ENCODE measurements around the gene DNAJC7. TPM values are rescaled to one million over a fixed set of nuclear protein-coding genes. Genes with fewer than 3 reads are reported as not detected.
A peak's percentile ranks its signal among the peaks of the same experiment; 100 is the strongest.

DNAJC7 gene
- total RNA-seq, 1 donor from 2014 or later: 124 TPM

GRCh38 chr17:41930009-41930832 lies 87.0 kb downstream of the DNAJC7 start, which contains the start of gene ODAD4:
Gene ODAD4 (plus strand): TSS chr17:41930617. CDS start chr17:41930724, 107 bp downstream.
- peaks cover 5% of the 10 kb centered on the region for H3K9me3 Mint-ChIP-seq (ENCODE audit: unreplicated experiment)
- DNase-seq: peak; percentile 97
- H3K4me1 Mint-ChIP-seq (ENCODE audit: low read depth, unreplicated experiment): peaks cover 12% of the 10 kb centered on the region
- peak within 1 kb of the TSS; percentile 93 for H3K27ac Mint-ChIP-seq (ENCODE audit: unreplicated experiment)
- peak within 1 kb of the TSS; percentile 100 for H3K4me3 Mint-ChIP-seq (ENCODE audit: unreplicated experiment)
- H3K36me3 Mint-ChIP-seq (ENCODE audit: unreplicated experiment): no peaks in the 10 kb centered on the region
- peak; percentile 24 for TF ChIP-seq CTCF (IDR thresholded peaks at IDR 0.05; ENCODE audit: partially characterized antibody, unreplicated experiment)
- H3K27me3 Mint-ChIP-seq (ENCODE audit: unreplicated experiment): peaks cover 5% of the 10 kb centered on the region

GRCh38 chr17:41928693-41929251 lies 88.5 kb downstream of the DNAJC7 start:
- peak overlapping the region; percentile 100 for H3K4me3 Mint-ChIP-seq (ENCODE audit: unreplicated experiment)
- DNase-seq: no peak
- no peak overlapping the region for H3K27ac Mint-ChIP-seq (ENCODE audit: unreplicated experiment)
- peaks cover 14% of the 10 kb centered on the region for H3K4me1 Mint-ChIP-seq (ENCODE audit: low read depth, unreplicated experiment)
- TF ChIP-seq CTCF (IDR thresholded peaks at IDR 0.05; ENCODE audit: partially characterized antibody, unreplicated experiment): no peak
- peaks cover 5% of the 10 kb centered on the region for H3K9me3 Mint-ChIP-seq (ENCODE audit: unreplicated experiment)
- H3K27me3 Mint-ChIP-seq (ENCODE audit: unreplicated experiment): peaks cover 5% of the 10 kb centered on the region
- H3K36me3 Mint-ChIP-seq (ENCODE audit: unreplicated experiment): no peaks in the 10 kb centered on the region

Other genes with a start within 250 kb of the DNAJC7 start
- gene JUP, start 230.7 kb downstream of the DNAJC7 start, total RNA-seq (ENCODE audit: unreplicated experiment): 252 TPM
- gene P3H4, start 205.5 kb downstream of the DNAJC7 start, total RNA-seq (ENCODE audit: unreplicated experiment): 5.6 TPM
- gene FKBP10, start 204.4 kb downstream of the DNAJC7 start, total RNA-seq (ENCODE audit: unreplicated experiment): 28.5 TPM
- gene NT5C3B, start 181.2 kb downstream of the DNAJC7 start, total RNA-seq (ENCODE audit: unreplicated experiment): 165 TPM
- gene KLHL10, start 179.6 kb downstream of the DNAJC7 start, total RNA-seq (ENCODE audit: unreplicated experiment): not detected
- 17.4 TPM for gene KLHL11, start 152.0 kb downstream of the DNAJC7 start, total RNA-seq (ENCODE audit: unreplicated experiment)
- gene ACLY, start 98.5 kb downstream of the DNAJC7 start, total RNA-seq (ENCODE audit: unreplicated experiment): 625 TPM
- gene ODAD4, start 86.8 kb downstream of the DNAJC7 start, total RNA-seq (ENCODE audit: unreplicated experiment): 3.4 TPM
- gene CNP, start 50.6 kb downstream of the DNAJC7 start, total RNA-seq (ENCODE audit: unreplicated experiment): 51.5 TPM
- gene NKIRAS2, start 2.7 kb upstream of the DNAJC7 start, total RNA-seq (ENCODE audit: unreplicated experiment): 88.8 TPM
- 2.4 TPM for gene C17orf113, start 33.2 kb upstream of the DNAJC7 start, total RNA-seq (ENCODE audit: unreplicated experiment)
- 1.5 TPM for gene ZNF385C, start 81.0 kb upstream of the DNAJC7 start, total RNA-seq (ENCODE audit: unreplicated experiment)
- gene DHX58, start 95.3 kb upstream of the DNAJC7 start, total RNA-seq (ENCODE audit: unreplicated experiment): 0.42 TPM
- 29.3 TPM for gene KAT2A, start 103.9 kb upstream of the DNAJC7 start, total RNA-seq (ENCODE audit: unreplicated experiment)
- gene HSPB9, start 105.4 kb upstream of the DNAJC7 start, total RNA-seq (ENCODE audit: unreplicated experiment): 0.44 TPM
- 94.7 TPM for gene RAB5C, start 137.6 kb upstream of the DNAJC7 start, total RNA-seq (ENCODE audit: unreplicated experiment)
- 0.71 TPM for gene KCNH4, start 163.7 kb upstream of the DNAJC7 start, total RNA-seq (ENCODE audit: unreplicated experiment)
- gene HCRT, start 168.0 kb upstream of the DNAJC7 start, total RNA-seq (ENCODE audit: unreplicated experiment): not detected
- gene GHDC, start 177.1 kb upstream of the DNAJC7 start, total RNA-seq (ENCODE audit: unreplicated experiment): 5.3 TPM

All from glutamatergic neuron (in vitro differentiated cells).